ENCODE measurements around the gene CHST3.
"Not testable (repeated sequence)": the region's sequence is repeated elsewhere in the genome, so short reads cannot be mapped to it uniquely, and the experiment has no call there.

The CHST3 gene

DNA sequence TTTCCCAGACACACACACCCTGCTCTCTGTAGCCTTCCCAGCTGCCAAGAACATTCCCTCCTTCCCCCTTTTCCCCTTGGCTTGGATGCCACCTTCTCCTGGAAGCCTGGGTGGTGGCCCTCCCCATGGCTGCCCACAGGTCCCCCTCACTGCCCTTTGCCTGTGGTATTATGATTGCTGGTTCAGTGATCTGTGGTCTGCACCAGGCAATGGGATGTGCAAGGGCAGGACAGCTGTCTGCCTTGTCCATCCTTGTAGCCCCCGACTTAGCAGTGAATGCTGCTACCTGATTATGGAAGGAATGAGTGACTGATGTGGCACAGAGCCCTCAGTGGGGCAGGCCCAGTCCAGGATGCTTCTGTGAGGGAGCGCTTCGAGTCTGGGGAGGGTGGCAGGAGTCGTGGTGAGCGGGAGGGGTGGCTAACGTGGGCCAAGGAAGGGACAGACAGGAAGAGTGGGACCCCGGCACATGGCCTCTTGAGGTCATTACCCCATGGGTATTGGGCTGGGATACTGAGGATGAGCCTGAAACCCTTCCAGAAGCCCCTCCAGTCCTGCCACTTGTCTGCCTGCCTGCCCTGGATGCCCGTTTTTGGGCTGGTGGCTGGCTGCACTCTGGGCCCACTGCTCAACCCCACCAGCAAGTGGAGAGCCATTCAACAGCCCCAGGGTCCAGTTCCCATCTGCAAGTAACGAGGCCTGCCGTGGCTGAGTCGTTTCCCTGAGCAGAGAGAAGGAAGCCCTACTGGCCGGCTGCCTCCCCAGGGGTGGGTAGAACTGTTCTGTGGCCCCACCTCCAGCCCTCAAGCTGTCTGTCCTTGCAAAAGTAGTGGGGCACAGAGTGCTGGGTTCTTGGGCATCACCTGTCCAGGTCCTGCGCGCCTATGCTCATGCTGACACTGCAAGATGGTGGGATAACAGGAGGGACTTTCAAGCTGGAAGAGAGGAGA, 8.8 kb downstream of the CHST3 start:
- no peak for DNase-seq (ENCODE audit: low read depth, low spot score)

- DNase-seq (ENCODE audit: low read depth, low spot score), result no peak
Observed at GRCh38 chr10:71973777-71974488, 9.7 kb downstream of the CHST3 start.

- no peak for DNase-seq (ENCODE audit: low read depth, low spot score)
Observed at GRCh38 chr10:71974489-71975021, 10.4 kb downstream of the CHST3 start.

GRCh38 chr10:71975087-71975870, 11.1 kb downstream of the CHST3 start:
- DNase-seq (ENCODE audit: low read depth, low spot score), result no peak

- DNase-seq (ENCODE audit: low read depth, low spot score), result no peak
Observed at GRCh38 chr10:71975871-71976725, 11.9 kb downstream of the CHST3 start.

GRCh38 chr10:71977614-71977903, 13.4 kb downstream of the CHST3 start:
- not testable (repeated sequence) for DNase-seq (ENCODE audit: low read depth, low spot score)

DNA sequence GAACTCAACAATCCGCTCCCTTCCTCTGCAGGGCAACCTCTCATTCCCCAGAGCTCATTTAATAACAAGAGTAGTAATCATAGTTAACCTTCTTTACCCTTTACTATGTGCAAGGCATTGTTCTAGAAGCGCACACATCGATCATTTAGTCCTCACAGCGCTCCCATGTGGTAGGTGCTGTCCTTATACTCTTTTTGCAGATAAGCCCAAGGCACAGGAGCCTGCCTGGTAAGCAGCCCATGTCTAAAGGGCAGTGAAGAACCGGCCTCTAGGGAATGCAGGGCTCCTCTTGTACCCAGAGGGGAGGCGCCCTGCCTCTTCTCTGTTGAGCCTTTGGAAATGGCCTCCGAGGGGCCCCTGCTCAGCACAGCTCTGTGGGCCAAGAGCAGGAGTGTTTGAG, 14.3 kb downstream of the CHST3 start:
- DNase-seq (ENCODE audit: low read depth, low spot score), result no peak

DNA sequence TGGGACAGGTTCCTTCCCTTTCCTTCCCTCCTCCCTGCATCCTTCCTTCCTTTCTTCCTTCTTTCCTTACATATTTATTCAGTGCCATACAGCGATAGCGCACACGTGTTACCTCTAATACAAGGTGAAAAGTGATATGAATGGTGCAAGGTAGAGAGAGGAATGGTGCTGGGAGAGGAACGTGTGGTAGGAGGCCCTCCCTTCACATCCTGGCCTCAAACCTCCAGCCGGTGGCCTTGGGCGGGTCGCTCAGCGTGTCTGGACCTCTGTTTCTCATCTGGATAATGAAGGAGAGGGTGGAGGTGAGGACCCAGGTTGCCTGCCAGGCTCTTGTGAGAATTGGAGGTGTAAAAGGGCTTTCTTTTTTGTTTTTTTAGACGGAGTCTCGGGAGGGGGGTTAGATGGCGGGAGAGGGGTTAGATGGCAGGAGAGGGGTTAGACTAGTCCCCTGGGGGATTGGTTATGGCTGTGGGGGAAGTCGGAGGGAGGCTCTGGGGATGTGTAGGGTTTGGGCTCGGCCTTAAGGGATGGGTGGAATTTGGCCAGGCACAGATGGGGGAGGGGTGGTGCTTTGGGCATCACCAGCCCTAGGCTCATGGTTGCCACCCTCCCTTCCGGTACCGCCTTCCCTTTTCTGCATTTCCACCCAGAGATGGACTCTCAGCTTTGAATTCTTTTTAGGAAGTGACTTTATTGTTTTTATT, 14.9 kb downstream of the CHST3 start:
- no peak for DNase-seq (ENCODE audit: low read depth, low spot score)

DNA sequence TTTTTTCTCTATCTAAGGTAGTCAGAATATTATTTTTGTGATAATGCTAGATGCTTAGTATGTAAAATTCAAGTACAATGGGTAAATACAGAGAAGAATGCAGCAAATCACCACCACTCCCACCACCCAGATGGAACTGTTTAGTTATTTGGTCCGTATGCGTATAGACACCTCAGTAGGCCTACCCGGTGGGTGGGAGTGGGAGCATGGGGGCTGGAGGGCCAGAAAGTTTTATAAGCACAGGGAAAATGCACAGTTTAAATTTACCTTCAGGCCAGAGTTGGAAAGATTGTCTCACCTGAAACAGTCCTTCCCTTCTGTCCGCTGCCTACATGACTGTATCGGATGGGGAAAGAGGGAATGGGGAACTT, 15.5 kb downstream of the CHST3 start:
- DNase-seq (ENCODE audit: low read depth, low spot score), result no peak

- no peak for DNase-seq (ENCODE audit: low read depth, low spot score)
Observed at GRCh38 chr10:71980181-71981014, 16.2 kb downstream of the CHST3 start.

GRCh38 chr10:71981015-71981875, 17.1 kb downstream of the CHST3 start:
- DNase-seq (ENCODE audit: low read depth, low spot score), result no peak

DNA sequence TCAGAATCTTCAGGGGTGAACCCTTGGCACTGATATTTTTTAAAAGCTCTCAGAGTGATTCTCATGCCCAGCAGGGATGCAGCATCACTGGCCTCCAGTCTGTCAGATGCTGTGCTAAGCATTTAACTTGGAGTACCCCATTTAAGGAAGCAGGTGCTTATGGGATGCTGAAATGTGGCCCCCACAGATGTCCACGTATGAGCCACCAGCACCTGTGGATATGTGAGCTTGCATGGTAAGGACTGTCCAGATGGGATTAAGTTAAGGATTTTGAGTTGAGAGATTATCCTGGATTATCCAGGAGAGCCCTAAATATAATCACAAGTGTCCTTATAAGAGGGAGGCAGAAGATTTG, 17.7 kb downstream of the CHST3 start:
- DNase-seq (ENCODE audit: low read depth, low spot score), result no peak

DNA sequence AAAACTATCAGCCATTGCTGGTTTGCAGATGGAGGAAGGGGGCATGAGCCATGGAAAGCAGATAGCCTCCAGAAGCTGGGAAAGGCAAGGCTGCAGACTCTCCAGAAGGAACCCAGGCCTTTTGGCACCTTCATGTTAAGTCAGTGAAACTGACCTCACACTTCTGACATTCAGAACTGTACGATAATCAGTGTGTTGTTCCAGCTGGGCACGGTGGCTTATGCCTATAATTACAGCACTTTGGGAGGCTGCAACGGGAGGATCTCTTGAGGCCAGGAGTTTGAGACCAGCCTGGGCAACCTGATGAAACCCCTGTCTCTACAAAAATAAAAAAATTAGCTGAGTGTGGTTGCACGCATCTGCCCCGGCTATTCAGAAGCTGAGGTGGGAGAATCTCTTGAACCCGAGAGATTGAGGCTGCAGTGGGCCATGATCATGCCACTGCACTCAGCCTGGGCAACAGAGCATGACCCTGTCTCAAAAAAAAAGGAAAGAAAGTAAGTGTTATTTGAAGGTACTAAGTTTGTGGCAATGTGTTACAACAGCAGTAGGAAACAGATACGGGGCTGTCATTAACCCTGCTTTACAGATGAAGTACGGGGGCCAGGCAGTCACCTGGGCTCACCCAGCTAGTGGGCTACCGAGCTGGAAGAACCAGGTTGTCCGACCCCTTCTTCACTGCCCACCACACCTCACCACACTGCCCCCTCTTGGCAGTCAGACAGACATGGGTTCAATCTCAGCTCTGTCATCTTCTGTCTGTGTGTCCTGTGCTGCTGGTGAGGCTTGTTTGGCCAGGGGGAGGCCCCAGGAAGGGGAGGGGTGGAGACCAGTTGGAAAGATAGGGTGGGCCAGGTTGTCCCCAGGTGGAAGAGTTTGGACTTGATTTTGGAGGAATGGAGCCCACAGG, 18.3 kb downstream of the CHST3 start:
- DNase-seq (ENCODE audit: low read depth, low spot score), result no peak

GRCh38 chr10:71984126-71984808, 20.1 kb downstream of the CHST3 start:
- no peak for DNase-seq (ENCODE audit: low read depth, low spot score)

- DNase-seq (ENCODE audit: low read depth, low spot score), result no peak
Observed at GRCh38 chr10:71984809-71985388, 20.7 kb downstream of the CHST3 start.

GRCh38 chr10:71985542-71986250, 21.5 kb downstream of the CHST3 start:
- no peak for DNase-seq (ENCODE audit: low read depth, low spot score)

All from smooth muscle cell of the brain vasculature (primary cell).